ACHN (cell line): ENCODE measurements around the gene HPS3.
"Not testable (repeated sequence)": the region's sequence is repeated elsewhere in the genome, so short reads cannot be mapped to it uniquely, and the experiment has no call there.

Experiments used
- DNase-seq: peaks from one replicate; pipeline ENCODE4 v3.0.0-alpha.2; 2015
- in situ Hi-C: cut with HindIII; loops from 2 replicates; pipeline ENCODE4 v1.10.0; 2017; ENCODE audit warnings: low sequenced_read_pairs, low pct_ligation_motif_present, low pct_unique_long_range_greater_than_20kb

HPS3 gene

GRCh38 chr3:149216193-149216869, 86.9 kb downstream of the HPS3 start:
- DNase-seq: no peak
- in situ Hi-C loops: no loop called here

GRCh38 chr3:149217347-149217746, 87.9 kb downstream of the HPS3 start:
- in situ Hi-C loops: no loop called here
- no peak for DNase-seq

GRCh38 chr3:149219380-149220121, 90.1 kb downstream of the HPS3 start:
- DNase-seq, in situ Hi-C loops: not testable (repeated sequence)

GRCh38 chr3:149221783-149222517, 92.5 kb downstream of the HPS3 start, which contains the start of gene CP:
CP (minus strand) TSS chr3:149221829; CDS start chr3:149221792, 37 bp downstream.
- in situ Hi-C loops: no loop called here
- DNase-seq: no peak
